HG03378 (cell line): ENCODE results near the gene FUT7.
A peak's percentile ranks its signal among the peaks of the same experiment; 100 is the strongest.
"Not testable (repeated sequence)": the region's sequence is repeated elsewhere in the genome, so short reads cannot be mapped to it uniquely, and the experiment has no call there.

ENCODE experiments used
- ATAC-seq: cut with Tn5 transposase; IDR thresholded peaks from one replicate; pipeline ENCODE4 v1.9.1; 2021; ENCODE audit warnings: mild to moderate bottlenecking, moderate library complexity; ENCODE audit not compliant: unreplicated experiment

The FUT7 gene

GRCh38 chr9:137006116-137007003 lies 25.5 kb downstream of the FUT7 start:
- ATAC-seq = no peak

- ATAC-seq = not testable (repeated sequence)
These were observed 27.6 kb downstream of the FUT7 start for GRCh38 chr9:137004285-137004684.

GRCh38 chr9:137002646-137003041 lies 29.2 kb downstream of the FUT7 start:
- ATAC-seq = no peak

- no peak for ATAC-seq
These were observed 29.8 kb downstream of the FUT7 start for GRCh38 chr9:137001857-137002645.

DNA sequence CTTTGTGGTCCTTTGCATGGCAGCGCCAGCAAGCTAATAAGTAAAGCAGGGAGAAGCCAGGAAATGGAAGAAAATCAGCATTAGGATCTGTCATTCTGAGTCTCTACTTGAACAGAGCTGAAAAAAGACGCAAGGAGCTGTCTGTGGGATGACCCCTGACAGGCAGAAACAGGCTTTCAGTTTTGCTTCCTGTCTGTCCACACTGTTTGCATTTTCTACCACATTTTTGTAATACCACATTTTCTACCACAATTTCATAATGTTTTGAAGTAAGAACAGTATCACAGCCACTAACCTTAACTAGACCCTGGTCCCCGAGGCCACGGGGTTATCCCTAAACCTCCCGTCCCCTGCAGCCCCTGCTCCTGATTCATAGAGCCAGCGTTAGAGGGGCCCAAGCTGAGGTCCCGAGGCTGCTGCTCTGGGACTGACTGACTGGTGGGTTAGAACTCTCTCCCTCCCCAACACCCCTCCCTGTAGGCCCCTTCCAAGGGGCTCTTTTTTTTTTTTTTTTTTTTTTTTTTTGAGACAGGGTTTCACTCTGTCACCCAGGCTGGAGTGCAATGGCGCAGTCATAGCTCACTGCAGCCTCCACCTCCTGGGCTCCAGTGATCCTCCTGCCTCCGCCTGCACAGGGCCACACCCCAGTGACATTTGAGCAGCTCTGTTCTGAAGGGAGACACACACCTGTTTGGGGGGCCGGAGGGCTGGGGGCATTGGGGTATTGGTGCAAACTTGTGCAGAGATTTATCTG lies 31.5 kb downstream of the FUT7 start:
- ATAC-seq = peak; percentile 78

DNA sequence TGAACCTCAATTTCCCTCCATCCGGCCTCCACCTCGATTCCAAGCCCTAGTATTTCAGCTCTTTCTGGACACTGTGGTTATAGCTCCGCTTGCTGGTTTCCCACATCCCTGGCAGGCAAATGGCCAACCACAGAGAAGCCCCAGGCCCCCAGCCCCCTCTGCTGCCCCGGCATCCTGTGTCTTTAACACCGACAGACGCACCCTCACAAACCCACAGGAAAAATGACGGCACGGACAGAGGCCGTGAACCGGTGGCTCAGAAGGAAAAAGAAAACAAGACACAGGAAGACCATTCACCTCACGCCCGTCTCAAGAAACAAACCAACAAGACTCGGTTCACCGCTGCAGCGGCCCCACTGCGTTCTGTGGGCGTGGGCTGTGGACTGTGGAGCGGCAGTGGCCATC lies 34.1 kb downstream of the FUT7 start:
- ATAC-seq = no peak

- ATAC-seq = no peak
These were observed 34.5 kb downstream of the FUT7 start for GRCh38 chr9:136997371-136997770.

DNA sequence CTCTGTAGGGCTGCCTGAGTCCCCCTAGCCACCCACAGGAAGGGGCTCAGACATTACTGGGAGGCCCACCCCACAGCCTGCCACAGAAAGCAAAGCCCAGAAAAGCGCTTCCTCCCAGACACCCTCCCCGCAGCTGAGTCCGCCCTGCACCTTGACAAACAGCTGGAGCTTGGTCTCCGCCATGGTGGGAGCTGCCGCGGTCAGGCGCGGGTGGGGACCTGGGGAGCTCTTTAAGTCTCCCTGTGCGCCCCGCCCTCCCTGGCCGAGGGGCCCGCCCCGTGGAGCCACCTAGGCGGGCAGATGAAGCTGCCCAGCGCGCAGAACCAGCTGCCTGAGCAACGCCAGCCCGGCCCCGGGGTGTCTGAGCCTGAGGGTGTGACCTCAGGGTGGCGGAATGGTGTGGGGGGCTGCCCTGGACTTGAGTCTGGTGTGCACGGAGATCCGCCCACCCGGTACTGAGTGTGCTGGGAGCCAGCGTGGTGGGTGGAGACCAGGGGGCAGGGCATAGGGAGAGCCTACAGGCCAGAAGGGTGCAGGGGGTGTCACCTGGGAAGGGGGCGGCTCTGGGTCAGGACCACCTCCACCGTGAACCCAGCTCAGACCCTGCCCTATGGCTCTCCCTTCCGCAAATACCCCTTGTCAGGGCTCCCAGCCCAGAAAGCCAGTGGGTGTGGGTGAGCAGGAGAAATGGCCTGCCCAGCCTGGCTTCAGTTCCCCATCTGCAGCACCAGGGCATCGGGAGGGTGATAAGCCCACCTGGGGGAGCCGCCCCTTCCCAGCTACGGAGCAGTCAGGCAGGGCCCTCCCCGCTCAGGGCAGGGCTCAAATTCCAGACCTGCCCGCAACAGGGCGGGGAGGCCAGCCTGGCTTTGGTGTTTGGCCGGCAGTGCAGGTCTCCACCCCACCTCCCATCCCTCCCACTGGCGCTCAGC lies 35.3 kb downstream of the FUT7 start, which contains the start of gene CLIC3:
Gene CLIC3, minus strand, starts transcription at position 208 of the 932 bp plus-strand sequence. Its CDS starts 25 bp downstream, at position 183.
- ATAC-seq = no peak

GRCh38 chr9:136995772-136996311 lies 36.0 kb downstream of the FUT7 start:
- ATAC-seq = no peak

DNA sequence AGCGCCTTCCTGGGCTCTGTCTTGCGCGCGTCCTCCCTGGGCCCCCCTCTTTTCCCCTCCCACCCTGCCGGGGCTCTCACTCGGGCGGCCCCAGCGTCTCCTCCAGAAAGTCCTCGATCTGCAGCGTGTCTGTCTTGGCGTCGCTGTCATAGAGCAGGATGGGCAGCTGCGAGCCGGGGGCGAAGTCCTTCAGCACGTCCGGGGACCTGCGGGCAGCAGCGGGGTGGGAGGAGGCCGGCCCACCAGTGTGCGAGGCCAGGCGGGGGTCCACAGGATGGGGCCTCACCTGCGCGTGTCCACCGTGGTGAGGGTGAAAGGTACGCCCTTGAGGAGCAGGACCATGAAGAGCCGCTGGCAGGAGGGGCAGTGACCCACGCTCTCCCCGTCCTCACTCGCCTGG lies 36.5 kb downstream of the FUT7 start:
- ATAC-seq = no peak

GRCh38 chr9:136994888-136995230 lies 37.0 kb downstream of the FUT7 start:
- no peak for ATAC-seq

GRCh38 chr9:136994180-136994887 lies 37.6 kb downstream of the FUT7 start:
- no peak for ATAC-seq

GRCh38 chr9:136992819-136993369 lies 39.0 kb downstream of the FUT7 start:
- ATAC-seq = peak; percentile 7

DNA sequence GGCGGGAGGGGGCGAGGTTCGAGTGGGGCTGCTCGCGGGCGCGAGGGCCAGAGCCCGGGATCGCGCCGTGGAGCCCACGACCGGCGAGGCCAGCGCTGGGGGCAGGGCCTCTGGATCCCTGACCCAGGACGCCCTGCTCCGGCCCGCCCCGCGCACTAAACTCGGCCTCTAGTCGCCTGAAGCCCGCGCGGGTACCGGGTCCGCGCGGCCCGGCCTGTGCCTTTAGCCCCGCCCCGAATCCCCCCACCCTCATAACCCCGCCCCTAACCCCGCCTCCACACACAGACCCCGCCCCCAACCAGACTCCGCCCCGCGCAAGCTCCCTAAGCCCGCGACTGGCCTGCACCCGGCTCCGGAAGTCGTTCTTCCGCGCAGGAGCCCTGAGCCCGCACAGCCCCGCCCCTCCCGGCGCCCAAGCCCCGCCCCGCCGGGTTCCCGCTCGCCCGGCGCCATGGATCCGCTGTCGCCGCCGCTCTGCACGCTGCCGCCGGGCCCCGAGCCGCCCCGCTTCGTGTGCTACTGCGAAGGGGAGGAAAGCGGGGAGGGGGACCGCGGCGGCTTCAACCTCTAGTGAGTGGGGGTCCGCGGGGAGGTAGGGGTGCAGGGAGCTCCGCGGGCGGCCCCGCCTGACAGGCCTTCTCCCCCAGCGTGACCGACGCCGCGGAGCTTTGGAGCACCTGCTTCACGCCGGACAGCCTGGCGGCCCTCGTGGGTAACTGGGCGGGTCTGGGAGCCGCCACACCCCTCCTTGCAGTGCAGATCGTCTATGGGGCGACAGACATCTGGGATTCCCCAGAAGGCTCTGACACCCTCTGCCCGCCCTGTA lies 39.7 kb downstream of the FUT7 start, which contains the start of gene PAXX:
Gene PAXX, plus strand, starts transcription at position 430 of the 826 bp plus-strand sequence. Its CDS starts 22 bp downstream, at position 452.
- peak; percentile 66 for ATAC-seq

DNA sequence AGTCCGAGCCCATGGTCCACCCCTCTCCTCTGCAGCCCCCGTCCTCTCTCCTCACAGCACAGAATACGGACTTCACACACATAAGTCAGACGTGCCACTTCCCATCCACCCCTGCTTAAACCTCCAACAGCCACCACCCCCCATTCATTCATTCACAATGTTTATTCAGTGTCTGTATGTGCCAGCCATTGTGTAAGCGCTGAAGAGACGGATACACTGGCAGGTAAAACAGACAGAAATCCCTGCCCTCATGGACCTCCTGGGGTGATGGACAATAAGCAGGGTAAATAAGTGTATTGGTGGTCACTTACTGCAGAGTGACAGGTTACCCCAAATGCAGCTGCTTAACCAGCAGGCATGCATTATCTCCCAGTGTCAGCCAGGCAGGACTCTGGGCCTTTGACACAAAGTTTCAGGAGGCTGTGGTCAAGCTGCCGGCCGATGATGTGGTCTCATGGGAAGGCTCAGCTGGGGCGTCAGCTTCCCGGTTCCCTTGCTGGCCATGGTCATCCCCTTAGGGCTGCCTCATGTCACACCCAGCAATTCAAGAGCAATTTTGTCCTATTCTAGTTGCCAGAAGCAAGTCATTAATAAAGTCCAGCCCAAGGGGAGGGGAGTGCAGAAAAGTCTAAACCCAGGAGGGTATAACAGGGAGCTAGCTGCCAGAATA lies 41.5 kb downstream of the FUT7 start:
- ATAC-seq = no peak

GRCh38 chr9:136988872-136989271 lies 43.0 kb downstream of the FUT7 start:
- no peak for ATAC-seq

- ATAC-seq = no peak
These were observed 46.0 kb downstream of the FUT7 start for GRCh38 chr9:136985853-136986252.
